ENCODE measurements around the gene GNG7.
"Not testable (repeated sequence)": the region's sequence is repeated elsewhere in the genome, so short reads cannot be mapped to it uniquely, and the experiment has no call there.

GNG7 gene

GRCh38 chr19:2538096-2538757 is 164.3 kb downstream of the GNG7 start:
- FAIRE-seq (no peak), DNase-seq (ENCODE audit: insufficient read length, low spot score) (no peak)
- TF ChIP-seq PAX5 (IDR thresholded peaks at IDR 0.05; ENCODE audit: insufficient read depth, low read length, severe bottlenecking) (no peak), SPI1 (IDR thresholded peaks at IDR 0.05; ENCODE audit: low read depth, low read length) (no peak), POLR2A (IDR thresholded peaks at IDR 0.05; ENCODE audit: low read depth, low read length) (no peak), POU2F2 (IDR thresholded peaks at IDR 0.05; ENCODE audit: low read depth, low read length) (no peak), TAF1 (IDR thresholded peaks at IDR 0.05; ENCODE audit: low read depth, low read length) (no peak), POLR2AphosphoS5 (IDR thresholded peaks at IDR 0.05; ENCODE audit: low read depth, low read length) (no peak)

- not testable (repeated sequence) for FAIRE-seq; DNase-seq (ENCODE audit: insufficient read length, low spot score)
Observed at GRCh38 chr19:2537584-2537983, 164.9 kb downstream of the GNG7 start.

- DNase-seq (ENCODE audit: insufficient read length, low spot score) (no peak), FAIRE-seq (no peak)
- no peak for TF ChIP-seq POLR2A (IDR thresholded peaks at IDR 0.05; ENCODE audit: low read depth, low read length)
Observed at GRCh38 chr19:2536461-2536860, 166.0 kb downstream of the GNG7 start.

- TF ChIP-seq POLR2A (IDR thresholded peaks at IDR 0.05; ENCODE audit: low read depth, low read length) (no peak), POLR2AphosphoS5 (IDR thresholded peaks at IDR 0.05; ENCODE audit: low read depth, low read length) (no peak), PAX5 (IDR thresholded peaks at IDR 0.05; ENCODE audit: insufficient read depth, low read length, severe bottlenecking) (no peak), TAF1 (IDR thresholded peaks at IDR 0.05; ENCODE audit: low read depth, low read length) (no peak), SPI1 (IDR thresholded peaks at IDR 0.05; ENCODE audit: low read depth, low read length) (no peak), POU2F2 (IDR thresholded peaks at IDR 0.05; ENCODE audit: low read depth, low read length) (no peak)
- no peak for FAIRE-seq
- no peak for DNase-seq (ENCODE audit: insufficient read length, low spot score)
Observed at GRCh38 chr19:2534423-2535013, 168.0 kb downstream of the GNG7 start.

- no peak for FAIRE-seq
- TF ChIP-seq PAX5 (IDR thresholded peaks at IDR 0.05; ENCODE audit: insufficient read depth, low read length, severe bottlenecking), result no peak
- peak; percentile 65 for TF ChIP-seq SPI1 (IDR thresholded peaks at IDR 0.05; ENCODE audit: low read depth, low read length)
- no peak for TF ChIP-seq POU2F2 (IDR thresholded peaks at IDR 0.05; ENCODE audit: low read depth, low read length)
- no peak for TF ChIP-seq TAF1 (IDR thresholded peaks at IDR 0.05; ENCODE audit: low read depth, low read length)
- no peak for TF ChIP-seq POLR2A (IDR thresholded peaks at IDR 0.05; ENCODE audit: low read depth, low read length)
- no peak for TF ChIP-seq POLR2AphosphoS5 (IDR thresholded peaks at IDR 0.05; ENCODE audit: low read depth, low read length)
- DNase-seq (ENCODE audit: insufficient read length, low spot score), result no peak
Observed at GRCh38 chr19:2533686-2534422, 168.6 kb downstream of the GNG7 start.

GRCh38 chr19:2533072-2533425 is 169.4 kb downstream of the GNG7 start:
- DNase-seq (ENCODE audit: insufficient read length, low spot score) (no peak), FAIRE-seq (no peak)
- TF ChIP-seq POU2F2 (IDR thresholded peaks at IDR 0.05; ENCODE audit: low read depth, low read length) (no peak), TAF1 (IDR thresholded peaks at IDR 0.05; ENCODE audit: low read depth, low read length) (no peak), PAX5 (IDR thresholded peaks at IDR 0.05; ENCODE audit: insufficient read depth, low read length, severe bottlenecking) (no peak), POLR2AphosphoS5 (IDR thresholded peaks at IDR 0.05; ENCODE audit: low read depth, low read length) (no peak), SPI1 (IDR thresholded peaks at IDR 0.05; ENCODE audit: low read depth, low read length) (no peak), POLR2A (IDR thresholded peaks at IDR 0.05; ENCODE audit: low read depth, low read length) (no peak)

- DNase-seq (ENCODE audit: insufficient read length, low spot score) (no peak), FAIRE-seq (peak; percentile 60)
- TF ChIP-seq POLR2A (IDR thresholded peaks at IDR 0.05; ENCODE audit: low read depth, low read length) (no peak), PAX5 (IDR thresholded peaks at IDR 0.05; ENCODE audit: insufficient read depth, low read length, severe bottlenecking) (no peak), SPI1 (IDR thresholded peaks at IDR 0.05; ENCODE audit: low read depth, low read length) (no peak), POLR2AphosphoS5 (IDR thresholded peaks at IDR 0.05; ENCODE audit: low read depth, low read length) (no peak), POU2F2 (IDR thresholded peaks at IDR 0.05; ENCODE audit: low read depth, low read length) (no peak), TAF1 (IDR thresholded peaks at IDR 0.05; ENCODE audit: low read depth, low read length) (no peak)
Observed at GRCh38 chr19:2532252-2533071, 170.0 kb downstream of the GNG7 start.

GRCh38 chr19:2529942-2530341 is 172.6 kb downstream of the GNG7 start:
- FAIRE-seq; DNase-seq (ENCODE audit: insufficient read length, low spot score): not testable (repeated sequence)

GRCh38 chr19:2529473-2529918 is 173.0 kb downstream of the GNG7 start:
- no peak for TF ChIP-seq TAF1 (IDR thresholded peaks at IDR 0.05; ENCODE audit: low read depth, low read length)
- no peak for TF ChIP-seq POLR2A (IDR thresholded peaks at IDR 0.05; ENCODE audit: low read depth, low read length)
- TF ChIP-seq SPI1 (IDR thresholded peaks at IDR 0.05; ENCODE audit: low read depth, low read length), result no peak
- no peak for TF ChIP-seq POU2F2 (IDR thresholded peaks at IDR 0.05; ENCODE audit: low read depth, low read length)
- TF ChIP-seq POLR2AphosphoS5 (IDR thresholded peaks at IDR 0.05; ENCODE audit: low read depth, low read length), result no peak
- no peak for TF ChIP-seq PAX5 (IDR thresholded peaks at IDR 0.05; ENCODE audit: insufficient read depth, low read length, severe bottlenecking)
- no peak for FAIRE-seq
- DNase-seq (ENCODE audit: insufficient read length, low spot score), result no peak

Data from GM12891 (cell line).